Endothelial cell of hepatic sinusoid (primary cell): ENCODE results near the gene DNASE1L2.
"Not testable (repeated sequence)": the region's sequence is repeated elsewhere in the genome, so short reads cannot be mapped to it uniquely, and the experiment has no call there.

Source experiments
- in situ Hi-C: cut with HindIII; loops from 2 replicates; pipeline ENCODE4 v1.10.0; 2017; ENCODE audit warnings: low sequenced_read_pairs

Gene DNASE1L2

GRCh38 chr16:2238150-2238837, 2.0 kb downstream of the DNASE1L2 start:
- in situ Hi-C loops = no loop called here

DNA sequence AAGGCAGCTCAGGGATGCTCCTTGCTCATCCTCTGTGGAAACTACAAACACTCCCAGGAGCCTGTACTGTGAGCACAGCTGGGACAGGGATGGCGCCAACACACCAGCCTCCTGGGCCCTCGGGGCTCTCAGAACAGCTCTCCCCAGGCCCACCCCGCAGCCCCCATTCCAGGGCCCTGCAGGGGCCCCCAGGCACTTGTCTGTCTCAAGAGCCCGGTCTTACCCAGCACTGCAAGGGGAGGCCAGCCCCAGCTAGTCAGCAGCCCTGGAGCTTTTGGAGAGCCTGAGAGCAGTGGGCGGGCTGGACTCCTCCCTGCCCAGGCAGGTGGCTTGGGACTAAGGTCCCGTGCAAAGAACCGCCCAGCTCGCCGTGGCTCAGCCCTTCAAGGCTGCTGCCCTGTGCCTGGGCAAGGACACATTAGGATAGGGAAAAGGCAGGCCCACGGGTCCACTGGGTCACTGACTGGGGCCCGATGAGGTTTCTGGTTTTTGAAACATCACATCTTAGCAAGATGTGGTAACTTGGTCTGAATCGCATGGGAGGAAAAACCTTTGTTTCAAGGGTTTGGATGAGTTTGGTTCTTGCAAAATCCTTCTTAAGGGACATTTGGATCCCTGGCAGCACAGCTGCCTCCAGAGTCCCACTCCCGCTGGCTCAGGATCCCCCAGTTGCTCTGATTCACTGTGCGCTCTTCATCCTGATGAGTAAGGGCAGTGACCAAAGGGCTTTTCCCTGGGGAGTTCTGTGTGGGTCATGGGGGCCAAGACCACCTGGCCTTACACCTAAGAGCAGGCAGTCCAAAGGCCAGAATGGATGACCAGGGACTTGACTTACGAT, 2.8 kb downstream of the DNASE1L2 start:
- in situ Hi-C loops = no loop called here

DNA sequence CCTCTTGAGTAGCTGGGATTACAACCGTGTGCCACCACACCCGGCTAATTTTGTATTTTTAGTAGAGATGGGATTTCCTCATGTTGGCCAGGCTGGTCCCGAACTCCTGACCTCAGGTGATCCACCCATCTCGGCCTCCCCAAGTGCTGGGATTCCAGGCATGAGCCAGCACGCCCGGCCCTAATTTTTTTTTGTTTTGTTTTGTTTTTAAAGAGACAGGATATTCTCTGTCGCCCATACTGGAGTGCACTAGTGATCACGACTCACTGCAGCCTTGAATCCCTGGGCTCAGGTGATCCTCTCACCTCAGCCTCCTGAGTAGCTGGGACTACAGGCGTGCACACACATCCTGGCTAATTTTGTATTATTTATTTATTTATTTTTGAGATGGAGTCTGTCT, 4.1 kb downstream of the DNASE1L2 start:
- in situ Hi-C loops = not testable (repeated sequence)

- in situ Hi-C loops = no loop called here
Measured at GRCh38 chr16:2242598-2242997, 6.4 kb downstream of the DNASE1L2 start.

GRCh38 chr16:2243031-2243528, 6.8 kb downstream of the DNASE1L2 start:
- in situ Hi-C loops = no loop called here

DNA sequence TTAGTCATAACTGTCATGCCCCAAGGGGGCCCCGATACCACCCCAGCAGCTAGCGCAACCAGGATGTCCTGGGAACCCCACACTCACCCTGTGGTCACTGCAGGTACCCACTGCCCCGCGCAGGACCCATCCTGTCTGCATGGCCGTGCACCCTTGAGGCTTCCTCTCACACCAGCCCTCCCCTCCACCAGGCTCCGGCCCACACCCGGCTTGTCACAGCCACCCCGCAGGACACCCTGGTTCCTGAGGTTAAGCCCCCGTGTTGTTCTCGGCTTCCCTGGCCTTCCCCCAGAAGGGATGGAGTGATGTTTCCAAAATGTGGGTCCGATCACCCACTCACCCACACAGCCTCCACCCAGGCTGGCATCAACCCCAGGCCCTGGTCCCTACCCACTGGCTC, 7.5 kb downstream of the DNASE1L2 start:
- in situ Hi-C loops = no loop called here

GRCh38 chr16:2244301-2244700, 8.1 kb downstream of the DNASE1L2 start:
- in situ Hi-C loops = no loop called here

GRCh38 chr16:2244926-2245795, 8.9 kb downstream of the DNASE1L2 start:
- in situ Hi-C loops = no loop called here

GRCh38 chr16:2246301-2246885, 10.1 kb downstream of the DNASE1L2 start:
- in situ Hi-C loops = no loop called here

GRCh38 chr16:2250652-2251295, 14.5 kb downstream of the DNASE1L2 start:
- in situ Hi-C loops = loop anchor here (25.0 kb wide), 1 partner anchor 437 kb away; the partner anchor contains the start of gene KCTD5

DNA sequence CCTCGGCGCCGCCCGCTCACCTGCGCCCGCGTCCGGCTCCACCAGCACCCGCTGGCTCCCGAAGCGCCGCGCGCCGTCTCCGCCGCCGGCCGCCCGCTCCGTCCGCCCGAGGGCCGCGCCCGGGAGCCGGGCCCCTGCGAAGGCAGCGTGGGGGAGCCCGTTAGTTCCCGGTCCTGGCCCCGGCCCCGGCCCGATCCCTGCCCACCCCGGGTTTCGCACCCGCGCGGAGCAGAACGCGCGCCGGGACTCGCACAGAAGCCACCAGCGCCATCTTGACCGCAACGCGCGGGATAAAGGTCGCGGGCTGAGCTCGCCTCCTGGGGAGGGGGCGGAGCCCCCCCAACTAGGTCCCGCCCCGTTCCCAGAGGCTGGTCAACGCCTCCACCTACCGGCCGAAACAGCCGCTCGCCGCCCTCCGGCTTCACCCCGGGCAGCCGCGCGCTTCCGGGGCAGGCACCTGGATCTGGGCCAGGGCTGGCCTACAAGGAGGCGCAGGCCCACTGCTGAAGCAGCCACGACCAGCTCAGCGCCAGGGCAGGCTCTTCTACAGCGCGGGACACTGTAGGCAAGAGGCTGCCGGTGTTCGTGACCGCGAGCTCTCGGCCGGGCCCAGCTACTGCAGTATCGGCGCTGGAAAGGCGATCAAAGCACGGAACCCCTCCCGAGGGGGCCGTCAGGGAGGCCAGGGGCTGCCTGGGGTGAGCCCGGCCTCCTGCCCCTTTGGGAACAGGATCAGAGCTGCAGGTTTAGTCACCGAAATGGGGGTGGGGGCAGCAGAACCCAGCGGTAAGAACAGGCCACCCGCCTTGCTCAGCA, 15.3 kb downstream of the DNASE1L2 start, which contains the start of gene ECI1:
ECI1 (minus strand) TSS at position 292 of the 816 bp plus-strand sequence; CDS start at position 271, 21 bp downstream.
- in situ Hi-C loops = loop anchor here (25.0 kb wide), 1 partner anchor 436 kb away; the partner anchor contains the start of gene KCTD5

GRCh38 chr16:2252806-2253148, 16.5 kb downstream of the DNASE1L2 start:
- in situ Hi-C loops = loop anchor here (25.0 kb wide), 1 partner anchor 435 kb away; the partner anchor contains the start of gene KCTD5

GRCh38 chr16:2253293-2253692, 17.0 kb downstream of the DNASE1L2 start:
- in situ Hi-C loops = loop anchor here (25.0 kb wide), 1 partner anchor 434 kb away; the partner anchor contains the start of gene KCTD5

DNA sequence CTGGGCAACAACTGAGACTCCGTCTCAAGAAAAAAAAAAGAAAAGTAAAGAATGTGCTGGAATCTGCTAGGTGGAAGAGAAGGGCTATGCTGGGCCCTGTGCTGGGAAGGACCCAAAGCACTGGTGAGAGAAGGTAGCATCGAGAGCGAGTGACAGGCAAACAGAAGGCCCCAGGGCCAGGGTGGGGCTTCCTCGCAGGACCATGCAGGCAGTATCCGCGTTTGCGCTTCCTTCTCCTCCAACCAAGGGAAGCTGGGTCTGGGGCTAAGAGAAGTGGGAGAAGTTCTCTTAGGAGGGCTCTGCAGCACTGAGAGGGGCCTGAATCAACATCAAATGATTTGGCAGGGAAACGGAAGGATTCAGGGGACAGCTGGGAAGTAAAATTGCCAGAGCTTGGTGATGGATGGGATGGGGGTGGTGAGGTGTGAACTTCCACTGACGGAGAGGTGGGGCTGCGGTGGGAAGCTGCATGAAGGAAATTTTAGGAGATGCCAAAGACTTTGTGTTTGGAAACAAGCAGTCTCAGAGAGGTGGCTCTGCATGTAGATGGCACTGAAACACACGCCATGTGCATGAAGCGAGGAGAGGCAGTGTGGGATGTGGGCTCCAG, 20.4 kb downstream of the DNASE1L2 start:
- in situ Hi-C loops = loop anchor here (25.0 kb wide), 1 partner anchor 431 kb away; the partner anchor contains the start of gene KCTD5

DNA sequence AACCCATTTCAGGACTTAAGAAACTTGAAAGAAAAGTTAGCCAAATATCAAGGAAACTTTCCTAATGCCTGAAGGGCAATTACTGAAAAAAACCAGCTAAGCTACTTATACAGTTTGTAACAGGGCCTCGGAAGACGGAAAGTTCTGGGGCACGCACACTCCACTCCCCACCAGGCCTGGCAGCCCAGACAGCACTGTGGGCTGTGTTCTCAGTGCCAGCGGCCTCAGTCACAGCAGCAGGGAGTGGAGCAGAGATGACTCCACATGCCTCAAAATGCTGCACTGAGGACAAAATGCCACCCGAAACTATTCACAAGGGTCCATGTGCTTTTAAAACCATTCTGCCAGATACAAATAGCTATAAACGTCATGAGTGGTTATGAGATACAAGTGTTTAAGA, 21.5 kb downstream of the DNASE1L2 start:
- in situ Hi-C loops = loop anchor here (25.0 kb wide), 1 partner anchor 430 kb away; the partner anchor contains the start of gene KCTD5

- in situ Hi-C loops = loop anchor here (25.0 kb wide), 1 partner anchor 429 kb away; the partner anchor contains the start of gene KCTD5
Measured at GRCh38 chr16:2258530-2258929, 22.3 kb downstream of the DNASE1L2 start.

DNA sequence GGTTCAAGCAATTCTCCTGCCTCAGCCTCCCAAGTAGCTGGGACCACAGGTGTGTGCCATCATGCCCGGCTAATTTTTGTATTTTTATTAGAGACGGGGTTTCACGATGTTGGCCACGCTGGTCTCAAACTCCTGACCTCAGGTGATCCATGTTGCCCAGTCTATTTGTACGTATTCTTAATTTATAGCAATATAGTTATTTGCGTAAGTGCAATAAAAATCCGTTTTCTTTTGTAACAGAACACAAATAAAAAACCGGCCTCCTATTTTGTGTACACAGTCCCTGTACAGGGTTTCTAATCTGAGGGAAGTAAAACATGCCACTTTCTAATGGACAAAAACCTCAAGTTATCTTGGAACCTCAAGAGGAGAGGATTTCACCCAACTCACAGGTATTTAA, 24.0 kb downstream of the DNASE1L2 start:
- in situ Hi-C loops = loop anchor here (25.0 kb wide), 1 partner anchor 427 kb away; the partner anchor contains the start of gene KCTD5

DNA sequence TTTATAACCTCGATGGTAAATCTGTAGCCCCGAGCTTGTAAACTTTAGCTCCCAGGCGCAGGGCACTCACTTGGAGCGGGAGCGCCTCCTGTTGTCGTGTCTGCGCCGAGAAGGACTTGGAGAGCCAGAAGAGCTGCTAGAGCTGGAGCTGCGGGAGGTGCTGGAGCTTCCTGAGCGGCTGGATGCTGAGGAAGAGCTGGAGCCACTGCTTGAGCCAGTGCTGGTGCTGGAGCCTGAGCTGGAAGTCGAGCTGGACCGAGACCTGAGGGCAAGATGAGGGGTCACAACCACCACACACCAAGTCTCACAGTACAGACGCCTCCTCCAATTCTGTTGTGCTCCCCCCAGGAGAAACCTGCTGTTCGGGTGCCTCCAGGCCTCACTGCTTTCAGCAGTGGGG, 26.8 kb downstream of the DNASE1L2 start:
- in situ Hi-C loops = loop anchor here (25.0 kb wide), 1 partner anchor 424 kb away; the partner anchor contains the start of gene KCTD5
